Uterus (tissue), 4 donors: ENCODE measurements around the gene LUC7L3. TPM values are rescaled to one million over a fixed set of nuclear protein-coding genes. Genes with fewer than 3 reads are reported as not detected.

ENCODE experiments used
- DNase-seq, 2 donors: peaks; one replicate each; pipeline ENCODE4 v3.0.0-alpha.2; 2019 to 2020
- H3K27ac ChIP-seq, 2 donors: fragments of 200-600 bp; sonication (generic); 1 replicate in 1 of 2; 2 replicates in 1 of 2; pipeline ENCODE4 v1.5.1; 2016 to 2018
- H3K27me3 ChIP-seq, 2 donors: fragments of 200-600 bp; sonication (generic); one replicate each; pipeline ENCODE4 v1.5.1; 2018 to 2019; ENCODE audit warnings: control low read depth in 1 of 2
- H3K36me3 ChIP-seq, 2 donors: fragments of 200-600 bp; sonication (generic); one replicate each; pipeline ENCODE4 v1.5.1; 2019; ENCODE audit warnings: control low read depth in 1 of 2
- H3K4me1 ChIP-seq, 2 donors: fragments of 200-600 bp; sonication (generic); one replicate each; pipeline ENCODE4 v1.5.1; 2018 to 2019; ENCODE audit warnings: control low read depth in 1 of 2
- H3K4me3 ChIP-seq, 2 donors: fragments of 200-600 bp; sonication (generic); 1 replicate in 1 of 2; 2 replicates in 1 of 2; pipeline ENCODE4 v1.5.1; 2018 to 2019; ENCODE audit warnings: mild to moderate bottlenecking in 1 of 2
- H3K9me3 ChIP-seq, 2 donors: fragments of 200-600 bp; sonication (generic); one replicate each; pipeline ENCODE4 v1.5.1; 2019; ENCODE audit warnings: control low read depth in 1 of 2
- POLR2A ChIP-seq, 2 donors: fragments of 450-650 bp; IDR thresholded peaks; one replicate each; pipeline ENCODE4 v1.6.1; 2016; ENCODE audit warnings: antibody characterized with exemption in 2 of 2, mild to moderate bottlenecking in 1 of 2, moderate library complexity in 1 of 2
- intact Hi-C: fragments of 100-400 bp; cut with DNase I; formaldehyde crosslinking; loops from one replicate; pipeline ENCODE4 v1.15.1; 2023; ENCODE audit warnings: low total_unique reads
- total RNA-seq, 4 donors: library from RNA; depleted of rRNA in 3 of 4; stranded (reverse); fragments of >200 nt in 3 of 4; gene quantifications; one replicate each; pipeline versions ENCODE4 v1.1.0 to v1.2.4, GENCODE V29; 2014 to 2023
- TF ChIP-seq, protein P1 (sequence below), 4 experiments: fragments of 200-600 bp in 2 of 4; fragments of 450-650 bp in 2 of 4; sonication (generic) in 2 of 4; IDR thresholded peaks; one replicate each; pipeline ENCODE4 v1.5.1; 2016 to 2019; ENCODE audit warnings: antibody characterized with exemption in 4 of 4, mild to moderate bottlenecking in 2 of 4, moderate library complexity in 1 of 4
- donor health status: DM: yes; HTN: yes; CAD: no.

LUC7L3 gene
- total RNA-seq, 4 donors from 2014 or later, result 98.1 to 221 (median 163) TPM

GRCh38 chr17:50766222-50767023 lies 47.0 kb downstream of the LUC7L3 start:
- intact Hi-C loops, result no loop called here
- TF ChIP-seq, protein P1, sequence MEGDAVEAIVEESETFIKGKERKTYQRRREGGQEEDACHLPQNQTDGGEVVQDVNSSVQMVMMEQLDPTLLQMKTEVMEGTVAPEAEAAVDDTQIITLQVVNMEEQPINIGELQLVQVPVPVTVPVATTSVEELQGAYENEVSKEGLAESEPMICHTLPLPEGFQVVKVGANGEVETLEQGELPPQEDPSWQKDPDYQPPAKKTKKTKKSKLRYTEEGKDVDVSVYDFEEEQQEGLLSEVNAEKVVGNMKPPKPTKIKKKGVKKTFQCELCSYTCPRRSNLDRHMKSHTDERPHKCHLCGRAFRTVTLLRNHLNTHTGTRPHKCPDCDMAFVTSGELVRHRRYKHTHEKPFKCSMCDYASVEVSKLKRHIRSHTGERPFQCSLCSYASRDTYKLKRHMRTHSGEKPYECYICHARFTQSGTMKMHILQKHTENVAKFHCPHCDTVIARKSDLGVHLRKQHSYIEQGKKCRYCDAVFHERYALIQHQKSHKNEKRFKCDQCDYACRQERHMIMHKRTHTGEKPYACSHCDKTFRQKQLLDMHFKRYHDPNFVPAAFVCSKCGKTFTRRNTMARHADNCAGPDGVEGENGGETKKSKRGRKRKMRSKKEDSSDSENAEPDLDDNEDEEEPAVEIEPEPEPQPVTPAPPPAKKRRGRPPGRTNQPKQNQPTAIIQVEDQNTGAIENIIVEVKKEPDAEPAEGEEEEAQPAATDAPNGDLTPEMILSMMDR (IDR thresholded peaks at IDR 0.05), result no peak
- no peak for TF ChIP-seq POLR2A (IDR thresholded peaks at IDR 0.05)
- Histone ChIP-seq H3K27ac (no peak overlapping the region), H3K9me3 (no peaks in the 10 kb centered on the region), H3K36me3 (no peaks in the 10 kb centered on the region), H3K27me3 (no peaks in the 10 kb centered on the region), H3K4me1 (no peaks in the 10 kb centered on the region), H3K4me3 (no peak overlapping the region)
- no peak for DNase-seq

- no peak for DNase-seq
- Histone ChIP-seq H3K4me3 (no peak overlapping the region), H3K9me3 (no peaks in the 10 kb centered on the region), H3K36me3 (no peaks in the 10 kb centered on the region), H3K4me1 (no peaks in the 10 kb centered on the region), H3K27me3 (no peaks in the 10 kb centered on the region), H3K27ac (no peak overlapping the region)
- no peak for TF ChIP-seq POLR2A (IDR thresholded peaks at IDR 0.05)
- TF ChIP-seq, protein P1 (IDR thresholded peaks at IDR 0.05), result no peak
- intact Hi-C loops, result no loop called here
Measured at GRCh38 chr17:50767030-50767429, 47.6 kb downstream of the LUC7L3 start.

DNA sequence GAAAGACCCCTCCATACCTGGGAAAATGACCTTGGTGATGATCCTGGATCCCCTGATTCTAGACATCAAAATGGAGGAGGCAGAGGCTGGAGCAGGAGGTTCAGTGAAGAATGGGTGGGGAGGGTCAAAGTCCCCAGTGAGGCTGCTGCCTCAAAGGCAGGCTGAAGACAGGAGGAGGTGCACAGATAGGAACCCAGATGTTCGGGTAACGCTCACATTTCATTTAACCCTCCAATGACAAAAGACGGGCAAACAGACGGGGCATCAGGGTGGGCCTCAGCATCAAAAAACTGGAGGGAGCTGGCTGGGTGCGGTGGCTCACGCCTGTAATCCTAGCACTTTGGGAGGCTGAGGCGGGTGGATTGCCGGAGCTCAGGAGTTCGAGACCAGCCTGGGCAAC lies 48.0 kb downstream of the LUC7L3 start, which contains the start of gene ANKRD40CL:
Gene ANKRD40CL, minus strand, starts transcription at position 73 of the 400 bp plus-strand sequence. CDS start 605 bp downstream, outside the sequence.
- Histone ChIP-seq H3K9me3 (no peaks in the 10 kb centered on the region), H3K36me3 (no peaks in the 10 kb centered on the region), H3K4me3 (no peak within 1 kb of the TSS), H3K27ac (no peak within 1 kb of the TSS), H3K4me1 (no peaks in the 10 kb centered on the region), H3K27me3 (no peaks in the 10 kb centered on the region)
- intact Hi-C loops, result no loop called here
- TF ChIP-seq, protein P1 (IDR thresholded peaks at IDR 0.05), result no peak
- TF ChIP-seq POLR2A (IDR thresholded peaks at IDR 0.05), result no peak
- DNase-seq, result no peak

GRCh38 chr17:50768346-50768761 lies 49.0 kb downstream of the LUC7L3 start:
- no peaks in the 10 kb centered on the region for H3K4me1 ChIP-seq
- H3K4me3 ChIP-seq, result no peak overlapping the region
- no peak for DNase-seq
- TF ChIP-seq, protein P1 (IDR thresholded peaks at IDR 0.05), result no peak
- no peak for TF ChIP-seq POLR2A (IDR thresholded peaks at IDR 0.05)
- no peak overlapping the region for H3K27ac ChIP-seq
- no peaks in the 10 kb centered on the region for H3K9me3 ChIP-seq
- intact Hi-C loops, result no loop called here
- no peaks in the 10 kb centered on the region for H3K27me3 ChIP-seq
- H3K36me3 ChIP-seq, result no peaks in the 10 kb centered on the region

- Histone ChIP-seq H3K27me3 (no peaks in the 10 kb centered on the region), H3K27ac (no peak overlapping the region), H3K9me3 (no peaks in the 10 kb centered on the region), H3K36me3 (no peaks in the 10 kb centered on the region), H3K4me1 (no peaks in the 10 kb centered on the region), H3K4me3 (no peak overlapping the region)
- DNase-seq, result no peak
- TF ChIP-seq POLR2A (IDR thresholded peaks at IDR 0.05), result no peak
- TF ChIP-seq, protein P1 (IDR thresholded peaks at IDR 0.05), result no peak
- intact Hi-C loops, result no loop called here
Measured at GRCh38 chr17:50769884-50770283, 50.5 kb downstream of the LUC7L3 start.
